Activated CD8-positive, alpha-beta memory T cell treated with anti-CD3 and anti-CD28 coated beads for 36 hours (primary cell): Measurements from ENCODE around the gene SLC35F3. TPM values are rescaled to one million over a fixed set of nuclear protein-coding genes. Genes with fewer than 3 reads are reported as not detected.
"Not testable (repeated sequence)": the region's sequence is repeated elsewhere in the genome, so short reads cannot be mapped to it uniquely, and the experiment has no call there.

Experiments
- CTCF ChIA-PET: fragments of 350-600 bp; sonication (Branson Sonifier 250); formaldehyde crosslinking; loops from one replicate; lab custom pipeline; 2021; ENCODE audit warnings: antibody characterized with exemption; lab: Charles Lee
- POLR2A ChIA-PET: fragments of 350-600 bp; sonication (Branson Sonifier 250); formaldehyde crosslinking; loops from one replicate; lab custom pipeline; 2021; ENCODE audit warnings: antibody characterized with exemption; lab: Charles Lee
- total RNA-seq, 2 experiments: library from RNA; stranded (reverse); gene quantifications; one replicate each; pipeline ENCODE4 v1.2.3, GENCODE V29; 2021

SLC35F3 gene
- total RNA-seq, 2 experiments from 2014 or later = 8.3 to 9.0 TPM

GRCh38 chr1:234281826-234282489, 377.5 kb downstream of the SLC35F3 start:
- POLR2A ChIA-PET = no interaction called here
- CTCF ChIA-PET = no interaction called here

GRCh38 chr1:234286206-234286605, 381.7 kb downstream of the SLC35F3 start:
- POLR2A ChIA-PET = no interaction called here
- CTCF ChIA-PET = interaction anchor here (1.5 kb wide), 1 partner anchor 24 kb away, joined by 4 read pairs; no protein-coding TSS in a partner anchor

- POLR2A ChIA-PET = no interaction called here
Observed at GRCh38 chr1:234288946-234289345, 384.5 kb downstream of the SLC35F3 start.

GRCh38 chr1:234289538-234290305, 385.2 kb downstream of the SLC35F3 start:
- ChIA-PET CTCF (no interaction called here), POLR2A (interaction anchor here (0.7 kb wide), 1 partner anchor 37 kb away, joined by 3 read pairs; no protein-coding TSS in a partner anchor)

More at GRCh38 chr1:234288946-234289345, 384.5 kb downstream of the SLC35F3 start:
- CTCF ChIA-PET = no interaction called here

- ChIA-PET CTCF (no interaction called here), POLR2A (no interaction called here)
Observed at GRCh38 chr1:234292011-234292410, 387.5 kb downstream of the SLC35F3 start.

GRCh38 chr1:234292548-234292947, 388.1 kb downstream of the SLC35F3 start:
- CTCF ChIA-PET = no interaction called here
- POLR2A ChIA-PET = no interaction called here

GRCh38 chr1:234294109-234294817, 389.8 kb downstream of the SLC35F3 start:
- ChIA-PET POLR2A (no interaction called here), CTCF (interaction anchor here (1.8 kb wide), 1 partner anchor 15 kb away, joined by 5 read pairs; no protein-coding TSS in a partner anchor)

GRCh38 chr1:234295068-234295467, 390.6 kb downstream of the SLC35F3 start:
- ChIA-PET POLR2A (no interaction called here), CTCF (interaction anchor here (1.8 kb wide), 1 partner anchor 15 kb away, joined by 5 read pairs; no protein-coding TSS in a partner anchor)

- POLR2A ChIA-PET = no interaction called here
- CTCF ChIA-PET = interaction anchor here (1.8 kb wide), 1 partner anchor 14 kb away, joined by 5 read pairs; no protein-coding TSS in a partner anchor
Observed at GRCh38 chr1:234295626-234296025, 391.1 kb downstream of the SLC35F3 start.

- POLR2A ChIA-PET = no interaction called here
- CTCF ChIA-PET = no interaction called here
Observed at GRCh38 chr1:234296496-234296895, 392.0 kb downstream of the SLC35F3 start.

GRCh38 chr1:234297668-234298067, 393.2 kb downstream of the SLC35F3 start:
- POLR2A ChIA-PET = no interaction called here

GRCh38 chr1:234300096-234300495, 395.6 kb downstream of the SLC35F3 start:
- POLR2A ChIA-PET = no interaction called here
- CTCF ChIA-PET = interaction anchor here (0.9 kb wide), 1 partner anchor 10 kb away, joined by 5 read pairs; no protein-coding TSS in a partner anchor

More at GRCh38 chr1:234297668-234298067, 393.2 kb downstream of the SLC35F3 start:
- CTCF ChIA-PET = no interaction called here

- POLR2A ChIA-PET = not testable (repeated sequence)
Observed at GRCh38 chr1:234301663-234302062, 397.2 kb downstream of the SLC35F3 start.

GRCh38 chr1:234302354-234302962, 398.0 kb downstream of the SLC35F3 start:
- POLR2A ChIA-PET = no interaction called here
- CTCF ChIA-PET = no interaction called here

More at GRCh38 chr1:234301663-234302062, 397.2 kb downstream of the SLC35F3 start:
- CTCF ChIA-PET = not testable (repeated sequence)

- CTCF ChIA-PET = no interaction called here
- POLR2A ChIA-PET = no interaction called here
Observed at GRCh38 chr1:234303231-234303630, 398.8 kb downstream of the SLC35F3 start.

GRCh38 chr1:234307726-234308125, 403.2 kb downstream of the SLC35F3 start:
- ChIA-PET POLR2A (no interaction called here), CTCF (no interaction called here)

- ChIA-PET POLR2A (interaction anchor here (0.5 to 0.6 kb wide), 2 partner anchors 65 to 169 kb away, joined by 4 to 9 read pairs; no protein-coding TSS in a partner anchor), CTCF (interaction anchor here (1.1 to 2.2 kb wide), 10 partner anchors 9 to 194 kb away, joined by 3 to 18 read pairs (median 4); no protein-coding TSS in a partner anchor)
Observed at GRCh38 chr1:234309243-234309597, 404.7 kb downstream of the SLC35F3 start.

- ChIA-PET POLR2A (interaction anchor here (0.5 to 1.2 kb wide), 4 partner anchors 47 to 169 kb away, joined by 3 to 8 read pairs (median 4); partner anchors contain the start of gene COA6), CTCF (interaction anchor here (0.8 to 2.2 kb wide), 16 partner anchors 10 to 195 kb away, joined by 3 to 18 read pairs (median 4); no protein-coding TSS in a partner anchor)
Observed at GRCh38 chr1:234309598-234310459, 405.4 kb downstream of the SLC35F3 start.
